Cardiac muscle cell (in vitro differentiated cells and primary cell): ENCODE measurements around the gene EPHX1. TPM values are rescaled to one million over a fixed set of nuclear protein-coding genes. Genes with fewer than 3 reads are reported as not detected.
A peak's percentile ranks its signal among the peaks of the same experiment; 100 is the strongest.

Experiments used
- DNase-seq, 2 donors: peaks; one replicate each; pipeline versions ENCODE4 v3.0.0 to v3.0.0-alpha.2; 2010 to 2017; ENCODE audit warnings: low read depth in 1 of 2, low spot score in 1 of 2
- H3K27ac ChIP-seq: fragments of 200-600 bp; sonication (generic); 2 replicates; pipeline ENCODE4 v1.5.1; 2016
- H3K27me3 ChIP-seq: fragments of 200-600 bp; sonication (generic); 2 replicates; pipeline ENCODE4 v1.6.0; 2016; ENCODE audit warnings: control low read depth
- H3K36me3 ChIP-seq: fragments of 200-600 bp; sonication (generic); 2 replicates; pipeline ENCODE4 v1.5.1; 2016; ENCODE audit warnings: control low read depth
- H3K4me1 ChIP-seq: fragments of 200-600 bp; sonication (generic); 2 replicates; pipeline ENCODE4 v1.8.1; 2017; ENCODE audit warnings: low read depth, mild to moderate bottlenecking, mixed run types
- H3K4me3 ChIP-seq: fragments of 200-600 bp; sonication (generic); 2 replicates; pipeline ENCODE4 v1.5.1; 2016; ENCODE audit warnings: mild to moderate bottlenecking
- H3K9me3 ChIP-seq: fragments of 200-600 bp; sonication (generic); 2 replicates; pipeline ENCODE4 v1.5.1; 2017; ENCODE audit warnings: low read depth, mild to moderate bottlenecking, control low read depth
- polyA plus RNA-seq: library from polyadenylated mRNA; unstranded; fragments of >200 nt; fragmentation: Nextera tagmentation; extraction: Ambion mirVana; gene quantifications from 2 replicates; pipeline ENCODE4 v1.2.1, GENCODE V29; 2016
- total RNA-seq: library from RNA; depleted of rRNA; stranded (reverse); fragments of >200 nt; gene quantifications from 2 replicates; pipeline ENCODE4 v1.2.3, GENCODE V29; 2016
- TF ChIP-seq, protein P1 (sequence below): IDR thresholded peaks from 2 replicates; pipeline ENCODE4 v1.5.1; 2012; ENCODE audit warnings: low read depth, mild to moderate bottlenecking, low read length

The EPHX1 gene
- total and polyA plus RNA-seq, 2 experiments from 2014 or later, result 15.8 to 33.8 TPM

DNA sequence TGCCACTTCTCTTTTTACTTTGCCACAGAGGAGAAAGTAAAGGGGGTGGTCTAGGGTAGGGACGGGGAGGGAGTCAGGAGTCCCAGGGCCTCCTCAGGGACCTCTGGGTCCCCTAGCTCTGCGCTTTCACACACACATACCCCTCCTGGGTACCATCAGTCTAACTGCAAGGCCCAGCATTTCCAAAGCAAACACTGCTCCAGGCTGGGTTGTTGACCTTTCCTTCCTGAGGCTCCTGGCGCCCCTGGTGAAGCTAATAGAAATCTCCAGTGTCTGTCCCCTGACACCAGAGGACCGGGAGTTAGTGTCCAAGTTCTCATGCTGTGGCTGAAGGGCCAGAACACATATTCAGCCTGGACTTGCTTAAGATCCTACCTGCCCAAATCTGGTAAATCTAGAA lies 68.4 kb downstream of the EPHX1 start:
- Histone ChIP-seq H3K27me3 (no peaks in the 10 kb centered on the region), H3K36me3 (no peaks in the 10 kb centered on the region), H3K9me3 (no peaks in the 10 kb centered on the region), H3K27ac (no peak overlapping the region), H3K4me1 (no peaks in the 10 kb centered on the region), H3K4me3 (no peak overlapping the region)
- DNase-seq, result no peak
- TF ChIP-seq, protein P1, sequence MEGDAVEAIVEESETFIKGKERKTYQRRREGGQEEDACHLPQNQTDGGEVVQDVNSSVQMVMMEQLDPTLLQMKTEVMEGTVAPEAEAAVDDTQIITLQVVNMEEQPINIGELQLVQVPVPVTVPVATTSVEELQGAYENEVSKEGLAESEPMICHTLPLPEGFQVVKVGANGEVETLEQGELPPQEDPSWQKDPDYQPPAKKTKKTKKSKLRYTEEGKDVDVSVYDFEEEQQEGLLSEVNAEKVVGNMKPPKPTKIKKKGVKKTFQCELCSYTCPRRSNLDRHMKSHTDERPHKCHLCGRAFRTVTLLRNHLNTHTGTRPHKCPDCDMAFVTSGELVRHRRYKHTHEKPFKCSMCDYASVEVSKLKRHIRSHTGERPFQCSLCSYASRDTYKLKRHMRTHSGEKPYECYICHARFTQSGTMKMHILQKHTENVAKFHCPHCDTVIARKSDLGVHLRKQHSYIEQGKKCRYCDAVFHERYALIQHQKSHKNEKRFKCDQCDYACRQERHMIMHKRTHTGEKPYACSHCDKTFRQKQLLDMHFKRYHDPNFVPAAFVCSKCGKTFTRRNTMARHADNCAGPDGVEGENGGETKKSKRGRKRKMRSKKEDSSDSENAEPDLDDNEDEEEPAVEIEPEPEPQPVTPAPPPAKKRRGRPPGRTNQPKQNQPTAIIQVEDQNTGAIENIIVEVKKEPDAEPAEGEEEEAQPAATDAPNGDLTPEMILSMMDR, result no peak

DNA sequence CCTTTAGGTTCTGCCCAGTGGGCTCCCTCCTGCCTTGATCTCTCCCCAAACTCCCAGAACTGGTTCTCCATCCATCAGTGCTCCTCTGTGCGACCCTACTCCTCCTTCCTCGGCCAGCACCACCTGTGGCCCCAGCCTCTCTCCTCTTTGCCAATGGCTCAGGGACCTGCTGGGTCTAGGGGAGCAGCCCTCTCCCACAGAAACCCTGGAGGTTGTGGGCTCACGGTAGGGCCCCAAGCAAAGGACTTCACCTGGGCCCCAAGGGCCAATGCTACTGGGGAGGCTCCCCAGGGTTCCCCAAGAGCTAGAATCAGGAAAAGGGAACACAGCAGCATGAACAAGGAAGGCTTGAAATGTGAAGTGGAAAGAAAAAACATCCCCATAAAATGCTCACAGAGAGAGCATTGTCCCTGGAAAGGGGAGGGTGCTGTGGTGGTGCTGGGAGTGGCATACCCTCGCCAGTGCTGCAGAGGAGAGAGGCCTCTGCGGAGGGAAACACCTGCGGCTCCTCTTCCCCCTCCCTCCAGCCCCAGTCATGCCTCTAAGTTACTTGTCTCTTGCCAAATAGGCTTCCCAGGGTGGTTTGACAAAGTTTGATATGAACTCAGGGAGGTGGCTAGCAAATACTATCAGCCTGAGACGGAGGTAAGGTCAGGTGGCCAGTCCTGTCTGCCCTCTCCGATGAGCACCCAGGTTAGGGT lies 69.7 kb downstream of the EPHX1 start:
- H3K4me1 ChIP-seq, result no peaks in the 10 kb centered on the region
- H3K27me3 ChIP-seq, result no peaks in the 10 kb centered on the region
- DNase-seq, result no peak
- H3K36me3 ChIP-seq, result no peaks in the 10 kb centered on the region
- H3K4me3 ChIP-seq, result no peak overlapping the region
- no peak overlapping the region for H3K27ac ChIP-seq
- no peaks in the 10 kb centered on the region for H3K9me3 ChIP-seq
- TF ChIP-seq, protein P1, result no peak

DNA sequence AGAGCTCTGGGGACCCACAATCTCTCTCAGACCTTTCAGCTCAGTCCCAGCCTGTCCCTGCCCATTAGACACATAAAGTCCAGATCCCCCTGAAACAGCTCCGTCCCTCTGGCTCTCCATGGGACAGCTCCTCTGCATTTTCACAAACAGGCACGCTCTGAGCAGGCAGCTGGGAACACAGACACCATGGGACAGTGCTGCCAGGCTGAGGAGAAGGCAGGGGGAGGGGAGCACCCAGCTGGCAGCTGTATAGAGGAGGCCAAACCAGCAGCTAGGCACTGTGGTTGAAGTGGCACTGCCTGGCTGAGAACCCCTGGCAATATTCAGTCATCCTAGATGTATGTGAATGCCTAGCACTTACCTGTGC lies 70.3 kb downstream of the EPHX1 start:
- no peaks in the 10 kb centered on the region for H3K36me3 ChIP-seq
- no peaks in the 10 kb centered on the region for H3K9me3 ChIP-seq
- no peaks in the 10 kb centered on the region for H3K4me1 ChIP-seq
- no peak overlapping the region for H3K27ac ChIP-seq
- no peak overlapping the region for H3K4me3 ChIP-seq
- H3K27me3 ChIP-seq, result no peaks in the 10 kb centered on the region
- DNase-seq, result no peak
- TF ChIP-seq, protein P1, result no peak

DNA sequence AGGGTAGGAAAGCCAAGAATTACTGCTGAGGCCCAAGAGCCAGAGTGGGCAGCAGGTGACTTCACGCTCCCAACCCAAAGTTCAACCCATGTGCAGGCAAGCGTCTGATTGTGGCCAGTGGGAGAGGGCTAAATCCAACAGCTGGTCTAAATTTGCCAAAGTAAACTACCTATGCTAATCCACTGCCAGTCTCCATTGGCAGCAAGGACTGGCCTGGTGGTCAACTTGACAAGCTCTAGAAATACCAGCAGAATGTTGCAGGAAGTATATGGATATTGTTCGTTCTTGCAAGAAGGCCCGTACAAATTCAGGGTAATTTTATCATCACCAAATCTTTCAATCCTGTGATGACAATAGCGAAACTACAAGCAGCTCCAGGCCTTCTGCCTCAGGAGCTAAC lies 70.7 kb downstream of the EPHX1 start:
- no peaks in the 10 kb centered on the region for H3K4me1 ChIP-seq
- no peaks in the 10 kb centered on the region for H3K9me3 ChIP-seq
- H3K27me3 ChIP-seq, result no peaks in the 10 kb centered on the region
- no peaks in the 10 kb centered on the region for H3K36me3 ChIP-seq
- TF ChIP-seq, protein P1, result no peak
- no peak overlapping the region for H3K4me3 ChIP-seq
- no peak overlapping the region for H3K27ac ChIP-seq
- DNase-seq, result no peak

DNA sequence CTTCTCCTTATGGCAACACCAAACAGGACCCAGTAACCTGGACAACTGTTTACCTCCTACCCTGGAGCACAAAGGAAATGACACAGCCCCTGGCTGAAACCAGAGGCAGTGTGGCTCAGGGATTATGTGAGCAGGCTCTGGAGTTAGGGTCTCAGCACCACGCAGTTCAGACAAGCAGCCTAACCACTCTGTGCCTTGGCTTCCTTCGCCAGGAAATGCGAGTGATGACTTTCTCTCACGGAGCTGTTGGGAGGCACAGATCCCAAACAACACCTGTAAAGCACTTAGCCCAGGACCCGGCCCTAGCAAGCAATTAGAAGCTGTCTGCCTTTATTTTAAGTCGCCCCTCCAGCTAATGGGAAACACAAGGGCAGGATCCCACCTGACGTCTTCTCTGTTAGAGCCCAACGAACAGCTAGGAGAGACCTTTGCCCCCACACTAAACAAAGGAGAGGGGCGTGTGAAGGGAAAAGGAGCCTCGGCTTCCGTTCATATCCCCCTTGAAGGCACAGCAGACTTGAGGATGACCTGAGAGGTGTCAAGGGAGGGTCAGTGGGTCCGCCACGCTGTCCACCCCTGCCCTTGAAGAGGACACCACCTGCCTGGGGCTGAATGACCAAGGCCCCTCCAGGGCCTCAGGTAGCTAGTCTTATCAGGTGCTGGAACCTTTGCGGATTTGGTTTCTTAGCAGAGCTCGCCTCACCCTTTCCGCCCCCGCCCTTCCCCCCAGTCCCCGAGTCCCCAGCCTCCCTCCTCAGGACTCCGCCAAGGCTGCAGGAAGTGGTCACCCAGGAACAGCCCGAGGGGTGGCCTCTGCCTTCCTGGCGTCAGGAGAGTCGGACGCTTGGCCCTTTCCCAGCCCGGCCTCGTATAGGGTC lies 71.4 kb downstream of the EPHX1 start:
- H3K4me3 ChIP-seq, result peak overlapping the region; percentile 59
- no peaks in the 10 kb centered on the region for H3K4me1 ChIP-seq
- H3K27ac ChIP-seq, result peak overlapping the region; percentile 11
- H3K27me3 ChIP-seq, result no peaks in the 10 kb centered on the region
- TF ChIP-seq, protein P1, result no peak
- no peaks in the 10 kb centered on the region for H3K36me3 ChIP-seq
- H3K9me3 ChIP-seq, result no peaks in the 10 kb centered on the region
- DNase-seq, result peak; percentile 31 to 47
